Stimulated activated CD8-positive, alpha-beta memory T cell treated with anti-CD3 and anti-CD28 coated beads, Interleukin-12 subunit alpha, Interleukin-12 subunit beta, amount 100 ng/mL, for 1 hour (primary cell): ENCODE results near the gene ETAA1.

ENCODE experiments used
- DNase-seq: peaks from one replicate; pipeline ENCODE4 v3.0.0-alpha.2; 2020; ENCODE audit warnings: low read depth

Gene ETAA1

GRCh38 chr2:67397143-67397986 is at the start of gene ETAA1:
ETAA1 (plus strand) TSS chr2:67397333; CDS start chr2:67397449, 116 bp downstream.
- DNase-seq = peak; percentile 90

GRCh38 chr2:67366832-67367412 is 30.2 kb upstream of the ETAA1 start:
- DNase-seq = no peak

GRCh38 chr2:67374481-67374880 is 22.7 kb upstream of the ETAA1 start:
- no peak for DNase-seq

GRCh38 chr2:67374949-67375348 is 22.2 kb upstream of the ETAA1 start:
- no peak for DNase-seq

- DNase-seq = no peak
Observed at GRCh38 chr2:67378555-67378954, 18.6 kb upstream of the ETAA1 start.

GRCh38 chr2:67379048-67379447 is 18.1 kb upstream of the ETAA1 start:
- DNase-seq = no peak

GRCh38 chr2:67384123-67384822 is 12.9 kb upstream of the ETAA1 start:
- DNase-seq = no peak

GRCh38 chr2:67388680-67389079 is 8.5 kb upstream of the ETAA1 start:
- DNase-seq = no peak

GRCh38 chr2:67389286-67389685 is 7.8 kb upstream of the ETAA1 start:
- DNase-seq = no peak

- DNase-seq = no peak
Observed at GRCh38 chr2:67389788-67390187, 7.3 kb upstream of the ETAA1 start.

- no peak for DNase-seq
Observed at GRCh38 chr2:67393237-67393636, 3.9 kb upstream of the ETAA1 start.

- no peak for DNase-seq
Observed at GRCh38 chr2:67394734-67395133, 2.4 kb upstream of the ETAA1 start.

GRCh38 chr2:67399144-67399543 is 2.0 kb downstream of the ETAA1 start:
- DNase-seq = no peak

GRCh38 chr2:67399831-67400489 is 2.8 kb downstream of the ETAA1 start:
- no peak for DNase-seq

GRCh38 chr2:67400560-67401485 is 3.7 kb downstream of the ETAA1 start:
- no peak for DNase-seq

GRCh38 chr2:67408346-67408745 is 11.2 kb downstream of the ETAA1 start:
- DNase-seq = no peak

GRCh38 chr2:67412424-67412823 is 15.3 kb downstream of the ETAA1 start:
- no peak for DNase-seq

- DNase-seq = no peak
Observed at GRCh38 chr2:67414867-67415266, 17.7 kb downstream of the ETAA1 start.

- no peak for DNase-seq
Observed at GRCh38 chr2:67416136-67416535, 19.0 kb downstream of the ETAA1 start.

- DNase-seq = no peak
Observed at GRCh38 chr2:67423489-67423888, 26.4 kb downstream of the ETAA1 start.

GRCh38 chr2:67436221-67436620 is 39.1 kb downstream of the ETAA1 start:
- no peak for DNase-seq
